Endothelial cell of umbilical vein (primary cell): ENCODE data around the gene AKR1C2. TPM values are rescaled to one million over a fixed set of nuclear protein-coding genes. Genes with fewer than 3 reads are reported as not detected.

Source experiments
- BruUV-seq: library from RNA; stranded (reverse); fragments of 400-500 nt; replicated peaks from 2 replicates; lab custom pipeline; 2021; lab: Mats Ljungman, UMichigan
- CTCF ChIA-PET: fragments of 300-600, 350-600 bp; sonication (Branson Sonifier 250); formaldehyde crosslinking; loops from one replicate; lab custom pipeline; 2021; ENCODE audit warnings: antibody characterized with exemption, inconsistent platforms; lab: Charles Lee
- POLR2A ChIA-PET: fragments of 300-600, 350-600 bp; sonication (Branson Sonifier 250); formaldehyde crosslinking; loops from one replicate; lab custom pipeline; 2021; ENCODE audit warnings: antibody characterized with exemption, inconsistent platforms; lab: Charles Lee
- DNase-seq: peaks from one replicate; pipeline ENCODE4 v3.0.0-alpha.2; 2011; ENCODE audit warnings: low read depth, low spot score
- FAIRE-seq: peaks from 2 replicates; lab custom pipeline; 2011; peaks lifted over from hg19 to GRCh38; lab: Jason Lieb, UNC
- H2AFZ ChIP-seq: 2 replicates; pipeline ENCODE4 v1.6.0; 2012; ENCODE audit warnings: low read depth, low read length, control low read depth, inconsistent platforms
- H3K27ac ChIP-seq: 2 replicates; pipeline ENCODE4 v1.5.1; 2011; ENCODE audit warnings: low read depth, mild to moderate bottlenecking, control low read depth, low read length, moderate library complexity; ENCODE audit not compliant: insufficient read depth
- H3K27me3 ChIP-seq, 2 experiments: 2 replicates each; pipeline versions ENCODE4 v1.6.0 to v1.6.1; 2011; ENCODE audit warnings: low read length in 2 of 2, mixed read lengths in 1 of 2; ENCODE audit not compliant: control insufficient read depth in 2 of 2, insufficient read depth in 2 of 2
- H3K36me3 ChIP-seq, 2 experiments: 2 replicates in 1 of 2; 3 replicates in 1 of 2; pipeline ENCODE4 v1.5.1; 2011; ENCODE audit warnings: low read length in 2 of 2, mild to moderate bottlenecking in 1 of 2, moderate library complexity in 1 of 2; ENCODE audit not compliant: control insufficient read depth in 2 of 2, insufficient read depth in 2 of 2; ENCODE audit errors: extremely low read depth in 1 of 2
- H3K4me1 ChIP-seq: 3 replicates; pipeline ENCODE4 v1.5.1; 2011; ENCODE audit warnings: mild to moderate bottlenecking, low read length; ENCODE audit not compliant: control insufficient read depth, insufficient read depth; ENCODE audit errors: extremely low read depth
- H3K4me2 ChIP-seq: 2 replicates; pipeline ENCODE4 v1.6.1; 2011; ENCODE audit warnings: low read length, control low read depth, mixed read lengths; ENCODE audit not compliant: insufficient read depth
- H3K4me3 ChIP-seq, 3 experiments: fragments of 200-600 bp in 1 of 3; sonication (generic), shearing (Covaris generic) in 1 of 3; replicated peaks in 1 of 3; 2 replicates each; pipeline ENCODE4 v1.5.1; 2011 to 2016; ENCODE audit warnings: control low read depth in 3 of 3, low read length in 3 of 3, mild to moderate bottlenecking in 2 of 3, inconsistent platforms in 1 of 3, low read depth in 1 of 3, moderate library complexity in 1 of 3; ENCODE audit not compliant: insufficient read depth in 1 of 3
- H3K79me2 ChIP-seq: 2 replicates; pipeline ENCODE4 v1.6.0; 2012; ENCODE audit warnings: low read length, inconsistent platforms; ENCODE audit not compliant: control insufficient read depth, insufficient read depth
- H3K9ac ChIP-seq: replicated peaks from 2 replicates; pipeline ENCODE3; 2011; ENCODE audit warnings: low read length, control low read depth; ENCODE audit not compliant: insufficient read depth; ENCODE audit errors: extremely low read depth
- H3K9me1 ChIP-seq: replicated peaks from 3 replicates; pipeline ENCODE4 v1.6.0; 2011; ENCODE audit warnings: mild to moderate bottlenecking, low read length; ENCODE audit not compliant: control insufficient read depth, insufficient read depth; ENCODE audit errors: extremely low read depth
- H3K9me3 ChIP-seq: replicated peaks from 2 replicates; pipeline ENCODE4 v1.5.1; 2012; ENCODE audit warnings: low read length, inconsistent platforms; ENCODE audit not compliant: control insufficient read depth, insufficient read depth
- H4K20me1 ChIP-seq: replicated peaks from 2 replicates; pipeline ENCODE3; 2011; ENCODE audit warnings: mild to moderate bottlenecking, low read length; ENCODE audit not compliant: control insufficient read depth, insufficient read depth; ENCODE audit errors: extremely low read depth
- CTCF ChIP-seq, 2 donors: IDR thresholded peaks; 1 replicate in 1 of 2; 2 replicates in 1 of 2; pipeline ENCODE4 v1.5.1; 2011; ENCODE audit warnings: low read length in 2 of 2, mild to moderate bottlenecking in 2 of 2, moderate library complexity in 2 of 2, control low read depth in 1 of 2, inconsistent platforms in 1 of 2, low read depth in 1 of 2; ENCODE audit not compliant: insufficient read depth in 1 of 2; ENCODE audit errors: extremely low read depth in 1 of 2
- EZH2 ChIP-seq: IDR thresholded peaks from 2 replicates; pipeline ENCODE4 v1.6.1; 2012; ENCODE audit warnings: borderline replicate concordance, low read depth, mild to moderate bottlenecking, moderate library complexity, low read length, inconsistent platforms; ENCODE audit not compliant: severe bottlenecking
- FOS ChIP-seq: IDR thresholded peaks from 2 replicates; pipeline ENCODE4 v1.6.1; 2011; ENCODE audit warnings: mild to moderate bottlenecking, low read length, moderate library complexity, borderline replicate concordance; ENCODE audit not compliant: insufficient read depth
- GATA2 ChIP-seq: IDR thresholded peaks from 2 replicates; pipeline ENCODE4 v1.7.0; 2011; ENCODE audit warnings: low read depth, mild to moderate bottlenecking, moderate library complexity, mixed read lengths, low read length; ENCODE audit not compliant: insufficient read length, insufficient read depth
- JUN ChIP-seq: IDR thresholded peaks from 2 replicates; pipeline ENCODE4 v1.6.1; 2011; ENCODE audit warnings: borderline replicate concordance, low read depth; ENCODE audit not compliant: insufficient read length, insufficient read depth
- MAX ChIP-seq: IDR thresholded peaks from 2 replicates; pipeline ENCODE4 v1.6.1; 2011; ENCODE audit not compliant: insufficient read depth, insufficient read length
- MYC ChIP-seq: IDR thresholded peaks from one replicate; pipeline ENCODE4 v1.6.1; 2011; ENCODE audit warnings: mild to moderate bottlenecking, low read depth, low read length
- POLR2A ChIP-seq: IDR thresholded peaks from 2 replicates; pipeline ENCODE4 v1.6.1; 2012; ENCODE audit warnings: low read depth, mild to moderate bottlenecking, control low read depth, low read length
- POLR2AphosphoS5 ChIP-seq: IDR thresholded peaks from 2 replicates; pipeline ENCODE4 v1.6.1; 2012; ENCODE audit warnings: low read depth, mild to moderate bottlenecking, control low read depth, low read length, moderate library complexity; ENCODE audit not compliant: insufficient read depth
- dilution Hi-C: fragments of 300-500 bp; cut with MboI; formaldehyde crosslinking; loops from one replicate; pipeline ENCODE4 v1.15.0; 2019; ENCODE audit warnings: low sequenced_read_pairs; ENCODE audit not compliant: extremely low pct_ligation_motif_present
- intact Hi-C: fragments of 100-400 bp; cut with micrococcal nuclease; formaldehyde crosslinking; loops from one replicate; pipeline ENCODE4 v1.10.0; 2022
- polyA plus RNA-seq, 4 experiments: library from polyadenylated mRNA; depleted of rRNA in 3 of 4; stranded (reverse) in 3 of 4; unstranded in 1 of 4; fragments of >200 nt; gene quantifications; 2 replicates each; pipeline versions ENCODE4 v1.2.1 to v1.2.3, GENCODE V29; 2011 to 2012; ENCODE audit warnings: missing spikeins in 1 of 4
- total RNA-seq: library from RNA; stranded (reverse); gene quantifications from 2 replicates; pipeline ENCODE4 v1.2.3, GENCODE V29; 2021

Gene AKR1C2
- total and polyA plus RNA-seq, 2 donors (not counting 3 experiments of a cell fraction or from before 2014, with no cell fraction given), result 0.84 to 1.7 TPM

- Histone ChIP-seq H3K27ac (no peak overlapping the region), H3K79me2 (no peaks in the 10 kb centered on the region), H3K9ac (no peak overlapping the region), H3K4me3 (no peak overlapping the region), H3K4me1 (peaks cover 11% of the 10 kb centered on the region), H2AFZ (no peak overlapping the region), H3K9me1 (no peaks in the 10 kb centered on the region), H3K4me2 (no peak overlapping the region), H3K27me3 (no peaks in the 10 kb centered on the region), H4K20me1 (no peaks in the 10 kb centered on the region), H3K36me3 (no peaks in the 10 kb centered on the region), H3K9me3 (no peaks in the 10 kb centered on the region)
- intact Hi-C loops (no loop called here), dilution Hi-C loops (no loop called here)
- TF ChIP-seq EZH2, result no peak
- TF ChIP-seq JUN, result no peak
- TF ChIP-seq CTCF (IDR thresholded peaks at IDR 0.05; ENCODE audit: extremely low read depth in 1 of 2, insufficient read depth in 1 of 2, low read depth in 1 of 2, low read length in 2 of 2), result no peak
- no peak for TF ChIP-seq FOS
- TF ChIP-seq MAX, result no peak
- TF ChIP-seq MYC, result no peak
- no peak for TF ChIP-seq POLR2A
- TF ChIP-seq POLR2AphosphoS5, result no peak
- TF ChIP-seq GATA2, result no peak
- ChIA-PET CTCF (no interaction called here), POLR2A (no interaction called here)
- no peak for FAIRE-seq
- DNase-seq, result no peak
- no TSS peak for BruUV-seq
These were observed 56.5 kb downstream of the AKR1C2 start for GRCh38 chr10:4947039-4947634.
